K562 (cell line): Measurements from ENCODE around the gene UBE2E2. TPM values are rescaled to one million over a fixed set of nuclear protein-coding genes. Genes with fewer than 3 reads are reported as not detected.

ENCODE experiments used
- ATAC-seq: fragments of 200-7000 bp; cut with Tn5 transposase; 3 replicates; pipeline ENCODE4 v1.9.1; 2020; ENCODE audit warnings: moderate library complexity
- BruUV-seq: library from RNA; stranded (reverse); fragments of 400-500 nt; replicated peaks from 2 replicates; lab custom pipeline; 2021; lab: Mats Ljungman, UMichigan
- CTCF ChIA-PET: fragments of 300-600 bp; formaldehyde crosslinking; extraction: SDS; loops from one replicate; lab custom pipeline; 2021; ENCODE audit warnings: low intra/inter-chr PET ratio; lab: Yijun Ruan, JAX
- POLR2A ChIA-PET: fragments of 300-600, 350-650 bp; sonication (Branson Sonifier 250); formaldehyde crosslinking; extraction: SDS; loops from one replicate; lab custom pipeline; 2021; ENCODE audit warnings: antibody characterized with exemption, inconsistent platforms; lab: Yijun Ruan, JAX
- DNase-seq, 4 experiments: peaks; one replicate each; pipeline versions ENCODE4 v3.0.0 to v3.0.0-alpha.2; 2011 to 2018; ENCODE audit warnings: low spot score in 3 of 4, mixed read lengths in 3 of 4; ENCODE audit errors: extremely low read depth in 1 of 4
- FAIRE-seq: peaks from 2 replicates; lab custom pipeline; 2011; peaks lifted over from hg19 to GRCh38; lab: Jason Lieb, UNC
- H2AFZ ChIP-seq: 2 replicates; pipeline ENCODE4 v1.6.0; 2011; ENCODE audit warnings: low read depth, low read length, control low read depth, inconsistent platforms
- H3K27ac ChIP-seq: fragments of 200-600 bp; 3 replicates; pipeline ENCODE4 v1.8.0; 2011; ENCODE audit warnings: low read depth, mild to moderate bottlenecking, control low read depth, inconsistent platforms, low read length, moderate library complexity, mixed read lengths; ENCODE audit errors: extremely low read depth
- H3K27me3 ChIP-seq, 2 experiments: fragments of 300-600 bp in 1 of 2; 2 replicates in 1 of 2; 3 replicates in 1 of 2; pipeline versions ENCODE4 v1.6.0 to v1.8.0; 2011; ENCODE audit warnings: inconsistent platforms in 2 of 2, low read length in 2 of 2, mild to moderate bottlenecking in 1 of 2, mixed read lengths in 1 of 2, moderate library complexity in 1 of 2; ENCODE audit not compliant: control insufficient read depth in 2 of 2, insufficient read depth in 2 of 2
- H3K36me3 ChIP-seq: fragments of 300-600 bp; 3 replicates; pipeline ENCODE4 v1.8.0; 2011; ENCODE audit warnings: mild to moderate bottlenecking, low read length, inconsistent platforms; ENCODE audit not compliant: control insufficient read depth, insufficient read depth
- H3K4me1 ChIP-seq, 2 experiments: fragments of 200-600 bp in 1 of 2; replicated peaks in 1 of 2; 2 replicates in 1 of 2; 3 replicates in 1 of 2; pipeline versions ENCODE4 v1.5.1 to v1.8.0; 2011; ENCODE audit warnings: inconsistent platforms in 2 of 2, low read length in 2 of 2, mild to moderate bottlenecking in 1 of 2, mixed read lengths in 1 of 2, moderate library complexity in 1 of 2; ENCODE audit not compliant: control insufficient read depth in 2 of 2, insufficient read depth in 2 of 2
- H3K4me2 ChIP-seq: 2 replicates; pipeline ENCODE4 v1.6.1; 2011; ENCODE audit warnings: low read length, control low read depth, inconsistent platforms, mixed read lengths; ENCODE audit not compliant: insufficient read depth
- H3K4me3 ChIP-seq: fragments of 200-600 bp; sonication (generic), shearing (Covaris generic); 2 replicates; pipeline ENCODE4 v1.5.1; 2016; ENCODE audit warnings: control low read depth, inconsistent platforms
- H3K79me2 ChIP-seq: fragments of 200-600 bp; 3 replicates; pipeline ENCODE4 v1.8.0; 2011; ENCODE audit warnings: low read length, inconsistent platforms; ENCODE audit not compliant: control insufficient read depth, insufficient read depth
- H3K9ac ChIP-seq, 2 experiments: 2 replicates each; pipeline versions ENCODE4 v1.6.0 to v1.6.1; 2011; ENCODE audit warnings: low read depth in 2 of 2, low read length in 2 of 2, control low read depth in 1 of 2, inconsistent platforms in 1 of 2, mild to moderate bottlenecking in 1 of 2, mixed read lengths in 1 of 2; ENCODE audit not compliant: insufficient read depth in 1 of 2
- H3K9me1 ChIP-seq: one replicate; pipeline ENCODE4 v1.6.0; 2011; ENCODE audit warnings: inconsistent platforms, mild to moderate bottlenecking, low read length, moderate library complexity; ENCODE audit not compliant: control insufficient read depth, insufficient read depth
- H3K9me3 ChIP-seq: replicated peaks from 2 replicates; pipeline ENCODE4 v1.5.1; 2011; ENCODE audit warnings: low read depth, low read length, inconsistent platforms; ENCODE audit not compliant: control insufficient read depth, insufficient read depth
- H4K20me1 ChIP-seq: replicated peaks from 2 replicates; pipeline ENCODE4 v1.6.1; 2011; ENCODE audit warnings: low read length, inconsistent platforms, mixed read lengths; ENCODE audit not compliant: control insufficient read depth, insufficient read depth
- ATF4 ChIP-seq: fragments of 450-650 bp; formaldehyde crosslinking; IDR thresholded peaks from 2 replicates; pipeline ENCODE4 v1.4.0; 2022; ENCODE audit warnings: mild to moderate bottlenecking, moderate library complexity
- BRCA1 ChIP-seq, 2 experiments: fragments of 450-650 bp in 1 of 2; sonication (generic) in 1 of 2; formaldehyde crosslinking in 1 of 2; IDR thresholded peaks; 2 replicates each; pipeline versions ENCODE4 v1.5.0 to v1.6.1; 2017 to 2020; ENCODE audit warnings: mild to moderate bottlenecking in 1 of 2, missing genetic modification reagents in 1 of 2
- MLLT1 ChIP-seq, 2 experiments: fragments of 450-650 bp; IDR thresholded peaks; 2 replicates each; pipeline ENCODE4 v1.6.1; 2016
- PRPF4 ChIP-seq: fragments of 200-400 bp; formaldehyde crosslinking; IDR thresholded peaks from one replicate; pipeline ENCODE4 v1.6.1; 2017; ENCODE audit warnings: low read length, low read depth, mild to moderate bottlenecking; ENCODE audit not compliant: insufficient read depth, poor library complexity, severe bottlenecking
- WGBS: fragments of 100-300 bp; shearing (Covaris generic); methylation state at CpG from one replicate; pipeline ENCODE4 v1.1.6; 2016; ENCODE audit warnings: low coverage, mixed read lengths; ENCODE audit not compliant: insufficient coverage; ENCODE audit errors: missing lambda C conversion rate; 5-methylcytosine and 5-hydroxymethylcytosine counted together
- in situ Hi-C: fragments of 300-500 bp; cut with MboI; formaldehyde crosslinking; loops from 4 replicates; pipeline ENCODE4 v1.15.0; 2018; ENCODE audit warnings: inconsistent platforms, mixed read lengths
- intact Hi-C: fragments of 100-400 bp; cut with micrococcal nuclease; formaldehyde crosslinking; loops from 2 replicates; pipeline ENCODE4 v1.14.2; 2022
- polyA plus RNA-seq, 8 experiments: library from polyadenylated mRNA; depleted of rRNA in 4 of 8; stranded (reverse) in 5 of 8; unstranded in 3 of 8; fragments of >200 nt; fragmentation: Nextera tagmentation in 2 of 8; fragmentation: Illumina TruSeq in 1 of 8; extraction: Ambion mirVana in 2 of 8; extraction: Trizol in 1 of 8; gene quantifications; 2 replicates each; pipeline versions ENCODE4 v1.2.1 to v1.2.3, GENCODE V29; 2011 to 2014; ENCODE audit warnings: inconsistent platforms in 1 of 8, missing spikeins in 1 of 8
- total RNA-seq, 7 experiments: library from RNA; depleted of rRNA in 6 of 7; stranded (reverse); fragments of >200 nt in 6 of 7; fragmentation: Illumina TruSeq in 2 of 7; extraction: Trizol in 2 of 7; gene quantifications; 2 replicates each; pipeline versions ENCODE4 v1.2.1 to v1.2.3, GENCODE V29; 2011 to 2021; ENCODE audit warnings: low replicate concordance in 1 of 7
- TF ChIP-seq, protein P1 (sequence below): fragments of 250-450 bp; sonication (Bioruptor Pico); IDR thresholded peaks from 2 replicates; pipeline ENCODE4 v1.8.0; 2021; ENCODE audit warnings: mild to moderate bottlenecking, moderate library complexity

UBE2E2 gene
- total and polyA plus RNA-seq, 9 of the 15 experiments (the other 6 are each of a cell fraction or from before 2014, with no cell fraction given), result 0.22 to 5.1 (median 1.9) TPM

DNA sequence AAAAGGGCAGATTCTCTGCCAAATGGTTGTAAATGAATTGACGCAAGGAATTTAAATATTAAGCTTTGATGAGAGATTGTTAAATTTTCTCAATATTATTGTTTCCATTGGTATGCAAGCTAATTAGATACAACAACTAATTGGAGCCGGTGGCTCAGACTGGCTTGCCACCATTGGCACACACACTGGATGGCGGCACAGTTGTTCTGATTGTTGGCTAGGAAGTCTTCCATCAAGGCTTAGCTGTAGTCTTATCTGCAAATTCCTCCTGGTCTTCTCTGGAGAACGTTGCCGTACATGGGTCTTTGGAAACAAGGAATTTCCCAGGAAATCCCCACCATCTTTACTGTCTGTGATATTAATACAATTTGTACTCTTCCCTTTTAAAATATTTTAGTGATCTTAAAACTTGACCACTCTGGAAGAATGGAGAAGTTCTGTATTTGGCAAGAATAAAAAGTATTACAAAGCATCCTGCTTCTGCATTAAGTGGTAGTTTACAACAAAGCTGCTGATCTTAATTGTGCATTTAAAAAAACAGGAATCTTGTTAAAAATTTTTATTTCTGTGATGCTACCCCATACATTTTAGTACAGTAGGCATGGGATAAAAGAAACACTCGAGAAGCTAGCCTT, 126.5 kb downstream of the UBE2E2 start (continued):
- no peak for TF ChIP-seq PRPF4

- H3K4me2 ChIP-seq, result no peak overlapping the region
- no peaks in the 10 kb centered on the region for H3K27me3 ChIP-seq
- CTCF ChIA-PET, result no interaction called here
- intact Hi-C loops, result no loop called here
- no peak overlapping the region for H3K27ac ChIP-seq
- H3K79me2 ChIP-seq, result no peaks in the 10 kb centered on the region
- no peak overlapping the region for H3K9ac ChIP-seq
- no peaks in the 10 kb centered on the region for H3K9me1 ChIP-seq
- no peaks in the 10 kb centered on the region for H3K36me3 ChIP-seq
- BruUV-seq, result no TSS peak
- TF ChIP-seq MLLT1 (IDR thresholded peaks at IDR 0.05) (no peak), ATF4 (CRISPR knock-in tag) (no peak), BRCA1 (IDR thresholded peaks at IDR 0.05) (no peak), BRCA1 (CRISPR knock-in tag; IDR thresholded peaks at IDR 0.05) (no peak)
- TF ChIP-seq, protein P1, sequence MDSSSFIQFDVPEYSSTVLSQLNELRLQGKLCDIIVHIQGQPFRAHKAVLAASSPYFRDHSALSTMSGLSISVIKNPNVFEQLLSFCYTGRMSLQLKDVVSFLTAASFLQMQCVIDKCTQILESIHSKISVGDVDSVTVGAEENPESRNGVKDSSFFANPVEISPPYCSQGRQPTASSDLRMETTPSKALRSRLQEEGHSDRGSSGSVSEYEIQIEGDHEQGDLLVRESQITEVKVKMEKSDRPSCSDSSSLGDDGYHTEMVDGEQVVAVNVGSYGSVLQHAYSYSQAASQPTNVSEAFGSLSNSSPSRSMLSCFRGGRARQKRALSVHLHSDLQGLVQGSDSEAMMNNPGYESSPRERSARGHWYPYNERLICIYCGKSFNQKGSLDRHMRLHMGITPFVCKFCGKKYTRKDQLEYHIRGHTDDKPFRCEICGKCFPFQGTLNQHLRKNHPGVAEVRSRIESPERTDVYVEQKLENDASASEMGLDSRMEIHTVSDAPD (CRISPR knock-in tag), result no peak
- TF ChIP-seq, all 486 proteins: peak for 0
- no peak for DNase-seq
- Histone ChIP-seq H3K4me3 (no peak overlapping the region), H2AFZ (no peak overlapping the region), H3K4me1 (no peaks in the 10 kb centered on the region), H3K9me3 (no peaks in the 10 kb centered on the region; the same call in 1 of the 2 replicates), H4K20me1 (no peaks in the 10 kb centered on the region)
- no peak for FAIRE-seq
- in situ Hi-C loops, result no loop called here
- WGBS, result 0% methylated on average over 1 of the region's 1 CpG
- ATAC-seq, result no peak
- POLR2A ChIA-PET, result no interaction called here
Observed at GRCh38 chr3:23330568-23330967, 127.4 kb downstream of the UBE2E2 start.
